D721Med (cell line): ENCODE data around the gene INPP4A.

Experiments used
- DNase-seq: peaks from one replicate; pipeline ENCODE4 v3.0.0; 2011; ENCODE audit warnings: low spot score; ENCODE audit not compliant: insufficient read length
- FAIRE-seq: peaks from 2 replicates; lab custom pipeline; 2011; peaks lifted over from hg19 to GRCh38; lab: Jason Lieb, UNC
- TF ChIP-seq, protein P1 (sequence below): IDR thresholded peaks from 2 replicates; pipeline ENCODE4 v1.5.1; 2012; ENCODE audit warnings: mild to moderate bottlenecking, control low read depth; ENCODE audit not compliant: insufficient read depth; ENCODE audit errors: missing control alignments

Gene INPP4A

GRCh38 chr2:98494699-98495098 lies 50.0 kb downstream of the INPP4A start:
- TF ChIP-seq, protein P1, sequence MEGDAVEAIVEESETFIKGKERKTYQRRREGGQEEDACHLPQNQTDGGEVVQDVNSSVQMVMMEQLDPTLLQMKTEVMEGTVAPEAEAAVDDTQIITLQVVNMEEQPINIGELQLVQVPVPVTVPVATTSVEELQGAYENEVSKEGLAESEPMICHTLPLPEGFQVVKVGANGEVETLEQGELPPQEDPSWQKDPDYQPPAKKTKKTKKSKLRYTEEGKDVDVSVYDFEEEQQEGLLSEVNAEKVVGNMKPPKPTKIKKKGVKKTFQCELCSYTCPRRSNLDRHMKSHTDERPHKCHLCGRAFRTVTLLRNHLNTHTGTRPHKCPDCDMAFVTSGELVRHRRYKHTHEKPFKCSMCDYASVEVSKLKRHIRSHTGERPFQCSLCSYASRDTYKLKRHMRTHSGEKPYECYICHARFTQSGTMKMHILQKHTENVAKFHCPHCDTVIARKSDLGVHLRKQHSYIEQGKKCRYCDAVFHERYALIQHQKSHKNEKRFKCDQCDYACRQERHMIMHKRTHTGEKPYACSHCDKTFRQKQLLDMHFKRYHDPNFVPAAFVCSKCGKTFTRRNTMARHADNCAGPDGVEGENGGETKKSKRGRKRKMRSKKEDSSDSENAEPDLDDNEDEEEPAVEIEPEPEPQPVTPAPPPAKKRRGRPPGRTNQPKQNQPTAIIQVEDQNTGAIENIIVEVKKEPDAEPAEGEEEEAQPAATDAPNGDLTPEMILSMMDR: no peak
- FAIRE-seq: no peak
- DNase-seq: no peak

DNA sequence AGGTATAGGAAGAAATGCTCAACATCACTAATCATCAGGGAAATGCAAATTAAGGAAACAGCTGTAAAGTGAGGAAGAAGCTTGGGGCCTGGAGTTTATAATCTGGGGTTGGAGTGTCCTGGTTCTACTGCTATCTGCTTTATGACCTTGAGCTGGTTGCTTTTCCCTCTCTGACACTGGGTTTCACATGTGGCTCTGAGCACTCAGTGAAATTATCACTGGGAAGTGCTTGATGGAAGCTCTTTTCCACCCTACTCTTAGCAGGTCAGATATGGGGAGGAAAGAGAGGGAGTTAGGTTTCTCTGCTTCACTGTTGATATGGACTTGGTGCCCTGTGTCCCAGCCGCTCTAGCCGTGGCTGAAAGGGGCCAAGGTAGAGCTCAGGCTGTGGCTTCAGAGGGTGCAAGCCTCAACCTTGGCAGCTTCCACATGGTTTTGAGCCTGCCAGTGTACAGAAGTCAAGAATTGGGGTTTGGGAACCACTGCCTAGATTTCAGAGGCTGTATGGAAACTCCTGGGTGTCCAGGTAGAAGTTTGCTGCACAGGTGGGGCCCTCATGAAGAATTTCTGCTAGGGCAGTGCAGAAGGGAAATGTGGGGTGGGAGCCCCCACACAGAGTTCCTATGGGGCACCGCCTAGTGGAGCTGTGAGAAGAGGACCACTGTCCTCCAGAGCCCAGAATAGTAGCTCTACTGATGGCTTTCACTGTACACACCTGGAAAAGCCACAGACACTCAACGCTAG lies 52.3 kb downstream of the INPP4A start:
- DNase-seq: no peak
- TF ChIP-seq, protein P1: no peak
- FAIRE-seq: no peak

DNA sequence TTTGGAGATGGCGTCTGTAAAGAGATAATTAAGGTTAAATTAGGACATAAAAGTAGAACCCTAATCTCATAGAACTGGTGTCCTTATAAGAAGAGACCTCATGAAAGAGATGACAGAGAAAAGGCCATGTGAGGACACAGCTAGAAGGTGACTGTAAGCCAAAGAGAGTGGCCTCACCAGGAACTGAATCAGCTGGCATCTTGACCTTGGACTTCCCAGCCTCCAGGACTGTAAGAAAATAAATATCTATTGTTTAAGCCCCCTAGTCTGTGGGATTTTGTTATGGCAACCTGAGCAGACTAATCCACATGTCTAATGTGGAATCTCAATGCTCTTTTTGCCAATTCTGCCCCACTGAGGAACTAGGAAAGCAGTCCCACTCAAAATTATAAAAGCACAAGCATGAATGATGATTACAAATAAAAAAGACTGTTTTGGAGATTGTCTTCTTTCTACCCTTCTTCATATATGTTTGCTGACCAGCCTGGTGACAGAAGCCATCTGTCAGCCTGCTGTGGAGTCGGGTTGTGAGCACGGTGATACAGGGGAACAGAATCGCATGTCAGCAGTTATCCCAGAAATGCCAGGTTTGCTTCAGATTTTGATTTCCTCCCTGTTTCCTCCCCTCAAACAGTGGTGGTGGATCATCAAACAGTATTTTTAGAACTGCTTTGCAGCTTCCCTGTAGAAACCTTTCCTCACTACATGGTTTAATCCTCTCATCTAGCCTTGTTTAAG lies 54.2 kb downstream of the INPP4A start:
- FAIRE-seq (no peak), DNase-seq (no peak)
- TF ChIP-seq, protein P1: no peak

GRCh38 chr2:98500561-98500960 lies 55.9 kb downstream of the INPP4A start:
- DNase-seq (no peak), FAIRE-seq (no peak)
- TF ChIP-seq, protein P1: no peak

DNA sequence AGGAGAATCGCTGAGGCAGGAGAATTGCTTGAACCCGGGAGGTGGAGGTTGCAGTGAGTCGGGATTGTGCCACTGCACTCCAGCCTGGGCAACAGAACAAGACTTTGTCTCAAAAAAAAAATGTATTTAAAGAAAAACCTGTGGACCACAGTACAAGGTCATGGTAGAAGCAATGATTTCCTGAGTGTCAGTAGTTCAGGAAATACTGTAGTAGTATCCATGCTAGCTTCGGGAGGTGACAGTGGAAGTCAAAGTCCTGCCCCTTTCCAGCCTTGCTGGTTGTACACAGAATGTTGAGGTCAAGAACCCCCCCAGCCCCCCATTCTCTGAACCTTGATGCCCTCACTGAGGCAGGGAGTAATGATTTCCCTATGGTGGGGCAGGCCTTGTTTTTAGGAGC lies 56.6 kb downstream of the INPP4A start:
- FAIRE-seq: no peak
- DNase-seq: no peak
- TF ChIP-seq, protein P1: no peak

GRCh38 chr2:98501876-98502275 lies 57.2 kb downstream of the INPP4A start:
- FAIRE-seq: no peak
- DNase-seq: no peak
- TF ChIP-seq, protein P1: no peak
